Hepatocyte (in vitro differentiated cells): Measurements from ENCODE around the gene FCAMR. TPM values are rescaled to one million over a fixed set of nuclear protein-coding genes. Genes with fewer than 3 reads are reported as not detected.

Experiments
- DNase-seq: peaks from one replicate; pipeline ENCODE4 v3.0.0-alpha.2; 2016; ENCODE audit warnings: low spot score
- H2AFZ ChIP-seq: fragments of 200-600 bp; sonication (generic); 2 replicates; pipeline ENCODE4 v1.6.0; 2016; ENCODE audit warnings: antibody characterized with exemption, mild to moderate bottlenecking
- H3K27ac ChIP-seq: fragments of 200-600 bp; sonication (generic); 2 replicates; pipeline ENCODE4 v1.5.1; 2016; ENCODE audit warnings: mild to moderate bottlenecking
- H3K27me3 ChIP-seq: fragments of 200-600 bp; sonication (generic); 2 replicates; pipeline ENCODE4 v1.6.1; 2016
- H3K36me3 ChIP-seq: fragments of 200-600 bp; sonication (generic); replicated peaks from 2 replicates; pipeline ENCODE4 v1.5.1; 2016; ENCODE audit warnings: low read depth; ENCODE audit not compliant: insufficient read depth
- H3K4me1 ChIP-seq: fragments of 200-600 bp; sonication (generic); 2 replicates; pipeline ENCODE4 v1.5.1; 2016; ENCODE audit warnings: mild to moderate bottlenecking, moderate library complexity; ENCODE audit not compliant: insufficient read depth
- H3K4me2 ChIP-seq: fragments of 200-600 bp; sonication (generic); 2 replicates; pipeline ENCODE4 v1.6.0; 2016
- H3K4me3 ChIP-seq: fragments of 200-600 bp; sonication (generic); 2 replicates; pipeline ENCODE4 v1.5.1; 2016; ENCODE audit warnings: mild to moderate bottlenecking
- H3K79me2 ChIP-seq: fragments of 200-600 bp; sonication (generic); 2 replicates; pipeline ENCODE4 v1.6.0; 2017; ENCODE audit warnings: mild to moderate bottlenecking
- H3K9me2 ChIP-seq: fragments of 200-600 bp; sonication (generic); replicated peaks from 2 replicates; pipeline ENCODE4 v1.6.0; 2017; ENCODE audit warnings: mild to moderate bottlenecking; ENCODE audit not compliant: insufficient read depth
- H3K9me3 ChIP-seq: fragments of 200-600 bp; sonication (generic); 2 replicates; pipeline ENCODE4 v1.5.1; 2016; ENCODE audit warnings: low read depth, mild to moderate bottlenecking
- H4K20me1 ChIP-seq: fragments of 200-600 bp; sonication (generic); 2 replicates; pipeline ENCODE4 v1.6.0; 2016; ENCODE audit warnings: mild to moderate bottlenecking; ENCODE audit not compliant: insufficient read depth, poor library complexity, severe bottlenecking
- EZH2 ChIP-seq: fragments of 200-600 bp; sonication (generic); IDR thresholded peaks from 2 replicates; pipeline ENCODE4 v1.6.1; 2016; ENCODE audit warnings: antibody characterized with exemption, mild to moderate bottlenecking, borderline replicate concordance
- EZH2phosphoT487 ChIP-seq: fragments of 200-600 bp; sonication (generic); IDR thresholded peaks from one replicate; pipeline ENCODE4 v1.6.1; 2018; ENCODE audit warnings: antibody characterized with exemption, mild to moderate bottlenecking, low read depth, moderate library complexity; ENCODE audit not compliant: unreplicated experiment, severe bottlenecking
- WGBS: methylation state at CpG from one replicate; pipeline ENCODE4 v1.1.6; 2016; ENCODE audit warnings: low lambda C conversion rate; ENCODE audit errors: missing lambda C conversion rate; 5-methylcytosine and 5-hydroxymethylcytosine counted together
- polyA plus RNA-seq: library from polyadenylated mRNA; unstranded; fragments of >200 nt; fragmentation: Nextera tagmentation; extraction: Ambion mirVana; gene quantifications from 2 replicates; pipeline ENCODE4 v1.2.1, GENCODE V29; 2016
- total RNA-seq: library from RNA; depleted of rRNA; stranded (reverse); fragments of >200 nt; gene quantifications from 2 replicates; pipeline ENCODE4 v1.2.3, GENCODE V29; 2014
- TF ChIP-seq, protein P1 (sequence below): fragments of 200-600 bp; sonication (generic); IDR thresholded peaks from 2 replicates; pipeline ENCODE4 v1.5.1; 2016; ENCODE audit warnings: antibody characterized with exemption, mild to moderate bottlenecking; ENCODE audit not compliant: poor library complexity

Gene FCAMR
- total and polyA plus RNA-seq, 2 experiments from 2014 or later, result 0.70 TPM; not detected in 1

DNA sequence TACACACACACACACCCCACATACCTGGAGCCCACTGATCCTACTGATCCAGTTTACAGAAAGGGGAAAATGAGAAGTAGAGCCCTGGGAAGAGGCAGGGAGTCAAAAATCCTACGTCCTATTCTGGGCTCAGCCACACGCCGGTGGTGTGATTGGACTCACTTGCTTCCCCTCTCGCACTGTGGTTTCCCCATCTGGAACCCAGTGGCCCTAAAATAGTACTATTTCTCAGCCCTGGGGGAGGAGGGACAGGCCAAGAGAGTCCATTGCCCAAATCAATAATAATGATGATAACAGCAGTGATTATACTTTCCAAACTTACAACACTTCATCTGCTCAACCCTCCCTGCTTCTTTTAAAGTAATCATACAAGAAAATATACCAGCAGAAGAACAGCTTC lies 21.1 kb downstream of the FCAMR start:
- Histone ChIP-seq H4K20me1 (no peaks in the 10 kb centered on the region), H3K4me3 (no peak overlapping the region), H2AFZ (no peak overlapping the region), H3K4me1 (peaks cover 21% of the 10 kb centered on the region), H3K9me3 (no peaks in the 10 kb centered on the region), H3K27ac (no peak overlapping the region), H3K36me3 (no peaks in the 10 kb centered on the region), H3K9me2 (no peaks in the 10 kb centered on the region), H3K27me3 (no peaks in the 10 kb centered on the region), H3K79me2 (no peaks in the 10 kb centered on the region), H3K4me2 (no peak overlapping the region)
- no peak for TF ChIP-seq EZH2
- TF ChIP-seq EZH2phosphoT487, result no peak
- TF ChIP-seq, protein P1, sequence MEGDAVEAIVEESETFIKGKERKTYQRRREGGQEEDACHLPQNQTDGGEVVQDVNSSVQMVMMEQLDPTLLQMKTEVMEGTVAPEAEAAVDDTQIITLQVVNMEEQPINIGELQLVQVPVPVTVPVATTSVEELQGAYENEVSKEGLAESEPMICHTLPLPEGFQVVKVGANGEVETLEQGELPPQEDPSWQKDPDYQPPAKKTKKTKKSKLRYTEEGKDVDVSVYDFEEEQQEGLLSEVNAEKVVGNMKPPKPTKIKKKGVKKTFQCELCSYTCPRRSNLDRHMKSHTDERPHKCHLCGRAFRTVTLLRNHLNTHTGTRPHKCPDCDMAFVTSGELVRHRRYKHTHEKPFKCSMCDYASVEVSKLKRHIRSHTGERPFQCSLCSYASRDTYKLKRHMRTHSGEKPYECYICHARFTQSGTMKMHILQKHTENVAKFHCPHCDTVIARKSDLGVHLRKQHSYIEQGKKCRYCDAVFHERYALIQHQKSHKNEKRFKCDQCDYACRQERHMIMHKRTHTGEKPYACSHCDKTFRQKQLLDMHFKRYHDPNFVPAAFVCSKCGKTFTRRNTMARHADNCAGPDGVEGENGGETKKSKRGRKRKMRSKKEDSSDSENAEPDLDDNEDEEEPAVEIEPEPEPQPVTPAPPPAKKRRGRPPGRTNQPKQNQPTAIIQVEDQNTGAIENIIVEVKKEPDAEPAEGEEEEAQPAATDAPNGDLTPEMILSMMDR, result no peak
- DNase-seq, result no peak
- 92% methylated on average over 4 of the region's 4 CpGs for WGBS

DNA sequence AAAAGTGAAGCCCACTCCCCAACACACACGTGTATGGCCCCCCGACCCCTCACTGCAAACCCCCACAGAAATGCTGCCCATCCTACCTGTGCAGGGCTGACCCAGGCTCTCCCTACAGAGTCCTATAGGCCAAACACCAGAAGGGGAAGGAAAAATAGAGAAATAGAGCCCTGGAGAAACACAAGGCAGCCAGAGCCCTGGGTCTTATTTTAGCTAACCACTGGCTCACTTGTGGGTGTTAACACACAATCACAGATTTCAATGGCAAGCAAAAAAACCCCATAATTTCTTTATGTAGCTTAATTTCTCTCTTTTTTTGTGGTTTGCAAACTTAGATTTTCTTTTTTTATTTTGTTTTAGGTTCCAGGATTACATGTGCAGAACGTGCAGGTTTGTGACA lies 23.0 kb downstream of the FCAMR start:
- peaks cover 12% of the 10 kb centered on the region for H3K27me3 ChIP-seq
- H4K20me1 ChIP-seq, result no peaks in the 10 kb centered on the region
- no peak overlapping the region for H3K4me2 ChIP-seq
- whole genome bisulfite sequencing, result 88% methylated on average over 3 of the region's 3 CpGs
- H3K36me3 ChIP-seq, result no peaks in the 10 kb centered on the region
- no peak for DNase-seq
- no peak overlapping the region for H3K4me3 ChIP-seq
- H3K79me2 ChIP-seq, result no peaks in the 10 kb centered on the region
- H3K9me2 ChIP-seq, result no peaks in the 10 kb centered on the region
- H3K27ac ChIP-seq, result no peak overlapping the region
- no peak for TF ChIP-seq EZH2
- no peak for TF ChIP-seq EZH2phosphoT487
- TF ChIP-seq, protein P1, result no peak
- H2AFZ ChIP-seq, result no peak overlapping the region
- no peaks in the 10 kb centered on the region for H3K9me3 ChIP-seq
- H3K4me1 ChIP-seq, result peaks cover 5% of the 10 kb centered on the region

DNA sequence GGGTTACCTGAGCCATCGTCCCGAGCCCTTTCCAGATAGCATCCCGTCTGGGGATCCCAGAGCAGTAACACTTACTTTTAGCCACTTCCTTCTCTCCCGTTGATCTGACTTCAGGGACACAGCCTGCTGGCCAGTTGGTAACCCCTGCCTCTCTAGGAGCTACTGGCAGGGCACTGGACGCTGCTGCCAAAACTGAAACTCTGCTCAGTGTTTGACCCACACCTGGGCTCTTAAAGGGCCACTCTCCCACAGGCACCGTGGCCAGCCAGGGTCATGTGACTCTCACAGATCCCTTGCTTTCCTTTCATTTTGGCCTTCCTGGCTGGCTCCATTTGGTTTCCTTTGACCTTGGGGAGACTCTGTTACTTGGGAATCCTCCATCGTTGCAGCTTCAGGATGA lies 24.0 kb downstream of the FCAMR start, which contains the start of gene PIGR:
Gene PIGR, minus strand, starts transcription at position 206 of the 400 bp plus-strand sequence. CDS start 5,935 bp downstream, outside the sequence.
- H3K36me3 ChIP-seq, result no peaks in the 10 kb centered on the region
- no peak for DNase-seq
- H2AFZ ChIP-seq, result no peak within 1 kb of the TSS
- H3K4me2 ChIP-seq, result no peak within 1 kb of the TSS
- H3K27ac ChIP-seq, result no peak within 1 kb of the TSS
- no peaks in the 10 kb centered on the region for H3K79me2 ChIP-seq
- H3K9me2 ChIP-seq, result no peaks in the 10 kb centered on the region
- H4K20me1 ChIP-seq, result no peaks in the 10 kb centered on the region
- WGBS, result 78% methylated on average over 7 of the region's 7 CpGs
- TF ChIP-seq EZH2 (no peak), EZH2phosphoT487 (no peak)
- TF ChIP-seq, protein P1, result no peak
- H3K4me1 ChIP-seq, result peaks cover 10% of the 10 kb centered on the region
- H3K9me3 ChIP-seq, result no peaks in the 10 kb centered on the region
- H3K27me3 ChIP-seq, result peaks cover 12% of the 10 kb centered on the region
- no peak within 1 kb of the TSS for H3K4me3 ChIP-seq

DNA sequence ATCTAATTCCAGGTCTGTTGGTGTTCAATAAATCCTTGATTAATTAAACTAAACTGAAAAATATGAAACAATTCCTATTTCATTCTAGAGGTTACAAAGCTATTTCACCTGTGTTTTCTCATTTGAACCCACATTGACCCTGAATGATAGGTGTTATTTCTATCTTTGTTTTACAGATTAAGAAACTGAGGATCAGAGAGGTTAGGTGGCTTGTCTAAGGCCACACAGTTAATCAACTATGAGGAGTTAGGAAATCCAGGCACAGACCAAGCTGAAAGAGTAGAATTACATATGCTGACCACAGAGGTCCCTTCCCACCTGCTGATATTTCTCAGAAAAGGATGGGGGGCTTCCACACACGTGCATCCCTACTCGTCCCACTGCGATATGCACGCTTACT lies 24.5 kb downstream of the FCAMR start:
- H3K27me3 ChIP-seq, result peaks cover 12% of the 10 kb centered on the region
- no peak overlapping the region for H2AFZ ChIP-seq
- no peaks in the 10 kb centered on the region for H3K9me2 ChIP-seq
- WGBS, result 96% methylated on average over 4 of the region's 4 CpGs
- H3K79me2 ChIP-seq, result no peaks in the 10 kb centered on the region
- no peak for DNase-seq
- H3K4me1 ChIP-seq, result peaks cover 10% of the 10 kb centered on the region
- H3K4me3 ChIP-seq, result no peak overlapping the region
- no peaks in the 10 kb centered on the region for H3K9me3 ChIP-seq
- no peak overlapping the region for H3K4me2 ChIP-seq
- H3K27ac ChIP-seq, result no peak overlapping the region
- H4K20me1 ChIP-seq, result no peaks in the 10 kb centered on the region
- no peaks in the 10 kb centered on the region for H3K36me3 ChIP-seq
- TF ChIP-seq, protein P1, result no peak
- TF ChIP-seq EZH2 (no peak), EZH2phosphoT487 (no peak)
